Lung microvascular endothelial cell (primary cell): Measurements from ENCODE around the gene SPCS3. TPM values are rescaled to one million over a fixed set of nuclear protein-coding genes. Genes with fewer than 3 reads are reported as not detected.
"Not testable (repeated sequence)": the region's sequence is repeated elsewhere in the genome, so short reads cannot be mapped to it uniquely, and the experiment has no call there.

Source experiments
- DNase-seq, 2 donors: peaks; one replicate each; pipeline versions ENCODE4 v3.0.0 to v3.0.0-alpha.2; 2010; ENCODE audit warnings: low read depth in 2 of 2
- total RNA-seq: library from RNA; depleted of rRNA; stranded (reverse); fragments of >200 nt; gene quantifications from 2 replicates; pipeline ENCODE4 v1.2.1, GENCODE V29; 2014

The SPCS3 gene
- total RNA-seq, 1 donor from 2014 or later, result 120 TPM

GRCh38 chr4:176345346-176345745 lies 25.6 kb downstream of the SPCS3 start:
- peak; percentile 52 to 68 for DNase-seq

DNA sequence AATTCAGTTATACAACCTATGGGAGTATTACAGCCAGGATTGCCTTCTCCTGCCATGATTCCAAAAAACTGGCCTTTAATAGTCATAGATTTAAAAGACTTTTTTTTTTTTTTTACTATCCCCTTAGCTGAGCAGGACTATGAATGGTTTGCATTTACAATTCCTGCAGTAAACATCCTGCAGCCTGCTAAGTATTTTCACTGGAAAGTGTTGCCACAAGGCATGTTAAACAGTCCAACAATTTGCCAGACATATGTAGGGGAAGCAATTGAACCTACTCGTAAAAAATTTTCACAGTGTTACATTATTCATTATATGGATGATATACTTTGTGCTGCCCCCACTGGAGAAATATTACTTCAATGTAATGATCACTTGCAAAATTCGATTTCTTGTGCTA lies 27.1 kb downstream of the SPCS3 start:
- not testable (repeated sequence) for DNase-seq

GRCh38 chr4:176350671-176351070 lies 30.9 kb downstream of the SPCS3 start:
- no peak for DNase-seq

DNA sequence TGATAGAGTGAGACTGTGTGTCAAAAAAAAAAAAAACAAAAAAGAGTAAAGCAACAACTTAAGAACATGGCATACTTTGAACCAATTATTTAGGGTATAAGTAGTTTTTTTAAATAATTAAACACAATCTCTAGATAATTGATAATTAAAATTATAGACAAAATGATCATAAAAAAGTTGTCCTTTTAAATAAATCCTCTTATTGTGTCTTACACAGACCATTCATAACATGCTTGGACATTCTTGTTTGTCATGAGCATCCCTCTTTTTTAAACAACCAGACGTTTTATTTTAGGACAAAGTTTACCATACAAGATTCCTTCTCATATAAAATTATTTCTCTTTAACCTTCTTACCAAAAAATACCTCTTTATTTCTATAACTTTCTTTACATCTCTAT lies 35.1 kb downstream of the SPCS3 start:
- DNase-seq, result no peak

- DNase-seq, result no peak
Measured at GRCh38 chr4:176357359-176358082, 37.8 kb downstream of the SPCS3 start.

DNA sequence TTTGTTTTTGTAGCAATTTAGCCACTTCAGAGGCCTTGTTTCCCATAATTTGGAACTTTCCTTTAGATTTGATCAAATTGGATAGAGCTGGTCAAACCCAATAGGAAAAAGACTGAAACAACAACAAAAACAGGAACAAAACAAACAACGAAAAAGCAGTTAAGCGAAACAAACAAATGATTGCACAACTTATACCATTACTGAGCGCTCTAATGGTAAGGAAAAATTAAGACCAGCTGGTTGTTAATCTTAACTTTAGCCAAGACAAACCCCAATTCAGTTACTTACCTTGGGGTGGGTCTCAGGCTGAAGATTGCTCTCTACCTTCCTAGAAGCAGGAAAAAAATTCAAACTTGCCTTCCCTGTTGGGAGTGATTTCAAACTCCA lies 38.3 kb downstream of the SPCS3 start:
- DNase-seq, result no peak

- DNase-seq, result no peak
Measured at GRCh38 chr4:176359590-176359989, 39.8 kb downstream of the SPCS3 start.

DNA sequence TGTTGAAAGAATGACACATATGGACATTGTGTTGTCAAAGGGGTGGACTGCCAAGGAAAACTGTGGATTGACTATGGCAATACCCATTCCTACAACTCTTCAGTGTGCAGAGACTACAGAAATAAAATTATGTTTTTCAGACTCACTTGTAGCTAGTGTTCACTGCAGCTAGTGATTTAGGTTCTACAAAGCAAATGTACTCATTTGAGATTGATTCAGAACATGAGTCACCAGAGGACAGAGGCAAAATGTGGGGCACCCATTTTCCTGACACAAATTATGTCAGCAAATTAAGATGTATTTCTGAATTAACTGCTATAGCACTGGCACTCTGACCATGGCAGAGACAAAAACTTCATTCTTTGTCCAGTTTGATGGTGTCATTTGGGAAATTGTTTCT lies 40.7 kb downstream of the SPCS3 start:
- no peak for DNase-seq

- DNase-seq, result no peak
Measured at GRCh38 chr4:176363072-176363471, 43.3 kb downstream of the SPCS3 start.

DNA sequence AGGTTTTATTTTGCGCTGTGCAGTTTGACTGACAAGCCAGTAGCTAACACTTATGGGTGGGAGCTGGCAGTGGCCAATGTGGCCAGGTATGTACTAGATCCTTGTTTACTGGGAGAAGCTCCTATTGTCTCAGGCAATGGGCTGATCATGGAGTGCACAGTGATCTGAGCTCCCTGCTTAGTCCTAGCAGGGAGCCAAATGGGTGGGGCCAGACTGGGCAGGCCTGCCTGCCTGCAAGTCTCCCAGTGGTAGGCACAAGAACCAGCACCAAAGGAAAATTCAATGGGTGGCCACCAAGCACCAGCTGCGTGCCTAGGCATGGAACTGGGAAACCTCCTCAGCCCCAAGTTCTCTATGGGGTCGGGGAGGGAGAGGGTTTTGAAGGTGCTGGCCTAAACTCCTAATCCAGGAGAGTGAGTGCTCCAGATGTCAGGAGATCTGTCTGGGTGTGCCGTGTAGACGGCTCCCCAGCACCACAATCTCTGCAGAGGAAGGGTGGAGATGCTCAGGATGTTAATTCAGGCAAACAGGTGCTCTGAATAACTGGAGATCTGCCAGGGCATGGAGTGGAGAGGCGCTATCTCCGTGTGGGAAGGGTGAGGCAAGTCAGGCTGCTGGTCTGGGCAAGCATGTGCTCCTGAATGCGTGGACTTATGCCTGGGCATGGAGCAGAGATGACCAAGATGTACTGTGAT lies 48.2 kb downstream of the SPCS3 start:
- no peak for DNase-seq

- DNase-seq, result peak; percentile 46 to 49
Measured at GRCh38 chr4:176376032-176376614, 56.4 kb downstream of the SPCS3 start.

- DNase-seq, result peak; percentile 48 to 60
Measured at GRCh38 chr4:176377780-176378179, 58.0 kb downstream of the SPCS3 start.

DNA sequence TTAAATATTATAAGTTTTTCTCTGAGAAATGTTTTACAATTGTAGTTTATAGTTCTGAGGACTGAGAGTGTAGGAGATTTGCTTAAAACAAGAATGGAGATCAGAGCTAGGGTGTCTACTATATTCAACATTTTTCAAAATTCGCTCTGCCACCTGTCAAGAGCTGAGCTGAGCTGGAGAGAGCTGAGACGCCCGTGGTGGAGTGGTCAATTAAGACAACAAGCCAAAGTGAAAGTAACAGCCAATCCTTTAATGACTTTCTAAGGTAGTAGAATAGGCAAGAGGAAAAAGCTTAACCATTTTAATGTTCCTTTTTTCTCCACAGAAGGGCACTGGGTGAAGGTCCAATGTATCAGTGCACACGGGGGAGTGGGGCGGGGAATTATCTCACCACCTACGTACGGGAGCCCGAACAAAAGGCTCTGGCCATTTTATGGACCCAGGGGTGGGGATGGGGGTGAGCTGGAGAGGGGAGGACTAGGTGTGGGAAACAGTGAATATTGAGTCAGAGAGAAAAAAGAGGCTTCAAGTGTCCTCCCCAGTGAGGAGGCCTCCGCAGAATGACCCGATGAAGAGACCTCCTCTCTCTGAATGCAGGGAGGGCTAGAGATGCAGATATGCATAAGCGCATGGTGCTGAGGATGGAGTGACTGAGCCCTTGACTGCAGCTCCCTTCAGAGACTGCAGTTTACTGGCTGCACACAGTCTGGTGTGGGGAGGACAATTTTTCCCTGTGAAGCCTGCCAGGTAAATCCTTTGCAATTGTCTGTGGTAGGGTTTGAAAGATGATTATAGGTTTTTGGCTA lies 60.8 kb downstream of the SPCS3 start:
- peak in 1 of 2 donors; percentile 53 for DNase-seq

Other genes with a start within 250 kb of the SPCS3 start
- not detected in 2 replicates for gene SPATA4, start 124.4 kb upstream of the SPCS3 start, total RNA-seq
- gene ASB5, start 50.7 kb upstream of the SPCS3 start, total RNA-seq, result not detected in 2 replicates